HCT116 (cell line): ENCODE results near the gene SLC4A9. TPM values are rescaled to one million over a fixed set of nuclear protein-coding genes. Genes with fewer than 3 reads are reported as not detected.

ENCODE experiments used
- ATAC-seq: fragments of 200-7000 bp; cut with Tn5 transposase; 2 replicates; pipeline ENCODE4 v1.9.1; 2020; ENCODE audit warnings: mild to moderate bottlenecking, moderate library complexity
- BruUV-seq: library from RNA; stranded (reverse); fragments of 400-500 nt; replicated peaks from 2 replicates; lab custom pipeline; 2021; lab: Mats Ljungman, UMichigan
- CTCF ChIA-PET: fragments of 300-600 bp; sonication (Branson Sonifier 250); formaldehyde crosslinking; loops from one replicate; lab custom pipeline; 2021; ENCODE audit warnings: antibody characterized with exemption; lab: Charles Lee
- POLR2A ChIA-PET: fragments of 300-600, 350-600 bp; sonication (Branson Sonifier 250); formaldehyde crosslinking; loops from one replicate; lab custom pipeline; 2021; ENCODE audit warnings: antibody characterized with exemption; lab: Charles Lee
- RAD21 ChIA-PET, 2 experiments: fragments of 300-600 bp; sonication (Branson Sonifier 250); formaldehyde crosslinking; loops; one replicate each; lab custom pipeline; 2023; ENCODE audit warnings: low total read pairs in 2 of 2; ENCODE audit not compliant: uncharacterized antibody in 2 of 2, unreplicated experiment in 2 of 2, low non-redundant PET in 1 of 2; lab: Charles Lee
- DNase-seq: peaks from one replicate; pipeline ENCODE4 v3.0.0-alpha.2; 2010; ENCODE audit warnings: low read depth, low spot score
- H2AFZ ChIP-seq: fragments of 200-600 bp; shearing (Covaris generic), sonication (generic); 2 replicates; pipeline ENCODE4 v1.6.1; 2017; ENCODE audit warnings: low read depth, mixed run types, mixed read lengths, antibody characterized with exemption, low read length; ENCODE audit not compliant: poor library complexity, severe bottlenecking
- H3K27ac ChIP-seq: 2 replicates; pipeline ENCODE4 v1.5.1; 2012; ENCODE audit warnings: low read depth, low read length
- H3K27me3 ChIP-seq: fragments of 200-600 bp; sonication (generic); 2 replicates; pipeline ENCODE4 v1.6.1; 2016; ENCODE audit warnings: mixed run types, low read length, mixed read lengths; ENCODE audit not compliant: insufficient read depth
- H3K36me3 ChIP-seq, 2 experiments: fragments of 200-500 bp in 1 of 2; fragments of 200-600 bp in 1 of 2; sonication (Bioruptor generic) in 1 of 2; sonication (generic) in 1 of 2; 2 replicates each; pipeline versions ENCODE4 v1.5.1 to v1.6.1; 2014 to 2016; ENCODE audit warnings: low read length in 2 of 2, inconsistent platforms in 1 of 2, mixed read lengths in 1 of 2, mixed run types in 1 of 2; ENCODE audit not compliant: insufficient read depth in 2 of 2, control insufficient read depth in 1 of 2
- H3K4me1 ChIP-seq, 2 experiments: fragments of 200-600 bp in 1 of 2; sonication (generic) in 1 of 2; 2 replicates each; pipeline versions ENCODE4 v1.5.1 to v1.6.1; 2012 to 2017; ENCODE audit warnings: low read length in 2 of 2, inconsistent platforms in 1 of 2, mild to moderate bottlenecking in 1 of 2, mixed read lengths in 1 of 2, mixed run types in 1 of 2, moderate library complexity in 1 of 2; ENCODE audit not compliant: insufficient read depth in 2 of 2, control insufficient read depth in 1 of 2
- H3K4me2 ChIP-seq: fragments of 200-600 bp; sonication (generic); 2 replicates; pipeline ENCODE4 v1.6.1; 2017; ENCODE audit warnings: mixed run types, low read length, mixed read lengths
- H3K4me3 ChIP-seq, 2 experiments: fragments of 200-600 bp in 1 of 2; sonication (generic) in 1 of 2; replicated peaks in 1 of 2; 2 replicates each; pipeline ENCODE4 v1.5.1; 2011 to 2016; ENCODE audit warnings: low read length in 2 of 2, control low read depth in 1 of 2, low read depth in 1 of 2, mild to moderate bottlenecking in 1 of 2, mixed read lengths in 1 of 2, mixed run types in 1 of 2
- H3K79me2 ChIP-seq: fragments of 200-600 bp; sonication (generic); 2 replicates; pipeline ENCODE4 v1.6.1; 2017; ENCODE audit warnings: mild to moderate bottlenecking, mixed run types, low read length, moderate library complexity, mixed read lengths; ENCODE audit not compliant: insufficient read depth
- H3K9ac ChIP-seq: fragments of 200-600 bp; sonication (generic); 2 replicates; pipeline ENCODE4 v1.6.1; 2016; ENCODE audit warnings: low read length, mixed read lengths
- H3K9me2 ChIP-seq: fragments of 200-600 bp; sonication (generic), shearing (Covaris generic); 2 replicates; pipeline ENCODE4 v1.6.1; 2017; ENCODE audit warnings: mixed run types, mild to moderate bottlenecking, moderate library complexity; ENCODE audit not compliant: insufficient read depth
- H3K9me3 ChIP-seq, 2 experiments: fragments of 200-500 bp in 1 of 2; fragments of 200-600 bp in 1 of 2; sonication (Bioruptor generic) in 1 of 2; sonication (generic) in 1 of 2; 2 replicates each; pipeline ENCODE4 v1.6.1; 2014 to 2017; ENCODE audit warnings: low read length in 2 of 2, mixed read lengths in 2 of 2, inconsistent platforms in 1 of 2, low read depth in 1 of 2, mild to moderate bottlenecking in 1 of 2, mixed run types in 1 of 2, moderate library complexity in 1 of 2; ENCODE audit not compliant: control insufficient read depth in 1 of 2, insufficient read depth in 1 of 2
- H4K20me1 ChIP-seq: fragments of 200-600 bp; sonication (generic), shearing (Covaris generic); 2 replicates; pipeline ENCODE4 v1.6.1; 2017; ENCODE audit warnings: mixed run types, mild to moderate bottlenecking, moderate library complexity; ENCODE audit not compliant: insufficient read depth
- CBX3 ChIP-seq: IDR thresholded peaks from 2 replicates; pipeline ENCODE4 v1.6.1; 2012; ENCODE audit warnings: low read depth
- EZH2 ChIP-seq: fragments of 200-600 bp; sonication (generic); IDR thresholded peaks from 2 replicates; pipeline ENCODE4 v1.6.1; 2017; ENCODE audit warnings: antibody characterized with exemption, mixed run types
- EZH2phosphoT487 ChIP-seq: fragments of 200-600 bp; IDR thresholded peaks from 2 replicates; pipeline ENCODE4 v1.6.1; 2018; ENCODE audit warnings: antibody characterized with exemption, borderline replicate concordance
- POLR2AphosphoS5 ChIP-seq: IDR thresholded peaks from 2 replicates; pipeline ENCODE4 v1.6.1; 2011; ENCODE audit warnings: mild to moderate bottlenecking, low read depth, low read length, moderate library complexity
- RAD21 ChIP-seq: IDR thresholded peaks from 2 replicates; pipeline ENCODE4 v1.6.1; 2012; ENCODE audit warnings: low read depth, mild to moderate bottlenecking
- SIN3A ChIP-seq: IDR thresholded peaks from 2 replicates; pipeline ENCODE4 v1.6.1; 2012; ENCODE audit warnings: low read depth
- SP1 ChIP-seq: IDR thresholded peaks from 2 replicates; pipeline ENCODE4 v1.6.1; 2012; ENCODE audit warnings: low read depth
- SRF ChIP-seq: IDR thresholded peaks from 2 replicates; pipeline ENCODE4 v1.6.1; 2012; ENCODE audit warnings: low read depth
- TCF7L2 ChIP-seq: IDR thresholded peaks from 2 replicates; pipeline ENCODE4 v1.7.0; 2011; ENCODE audit warnings: borderline replicate concordance, inconsistent platforms; ENCODE audit not compliant: insufficient read depth, insufficient read length; ENCODE audit errors: extremely low read depth
- YY1 ChIP-seq: IDR thresholded peaks from 2 replicates; pipeline ENCODE4 v1.6.1; 2011; ENCODE audit warnings: low read length, low read depth, moderate library complexity, mild to moderate bottlenecking; ENCODE audit not compliant: insufficient replicate concordance; ENCODE audit errors: extremely low read depth
- ZNF274 ChIP-seq: fragments of 200-500 bp; sonication (Bioruptor generic); IDR thresholded peaks from 2 replicates; pipeline ENCODE4 v1.6.1; 2014; ENCODE audit warnings: mild to moderate bottlenecking, low read depth, low read length, inconsistent platforms
- intact Hi-C: fragments of 100-400 bp; cut with micrococcal nuclease; formaldehyde crosslinking; loops from 2 replicates; pipeline ENCODE4 v1.10.0; 2022
- total RNA-seq: library from RNA; stranded (reverse); gene quantifications from one replicate; pipeline ENCODE4 v1.2.1, GENCODE V29; 2021; ENCODE audit not compliant: unreplicated experiment
- TF ChIP-seq, protein P1 (sequence below), 3 experiments: fragments of 200-600 bp in 1 of 3; sonication (generic) in 1 of 3; IDR thresholded peaks in 2 of 3; conservative IDR thresholded peaks in 1 of 3; 2 replicates each; pipeline ENCODE4 v1.5.1; 2012 to 2017; ENCODE audit warnings: low read depth in 2 of 3, low read length in 2 of 3, antibody characterized with exemption in 1 of 3, borderline replicate concordance in 1 of 3, control low read depth in 1 of 3, mild to moderate bottlenecking in 1 of 3, mixed read lengths in 1 of 3, mixed run types in 1 of 3, moderate library complexity in 1 of 3; ENCODE audit not compliant: insufficient read depth in 1 of 3
- TF ChIP-seq, protein P2 (sequence below): IDR thresholded peaks from 2 replicates; pipeline ENCODE4 v1.6.1; 2012; ENCODE audit warnings: low read depth

SLC4A9 gene
- total RNA-seq, 1 experiment from 2014 or later, result 0.49 TPM

GRCh38 chr5:140327589-140327988, 32.4 kb upstream of the SLC4A9 start:
- Histone ChIP-seq H3K4me3 (no peak overlapping the region), H3K9ac (no peak overlapping the region), H4K20me1 (no peaks in the 10 kb centered on the region), H3K27me3 (no peaks in the 10 kb centered on the region), H3K4me1 (peaks cover 12 to 23% of the 10 kb centered on the region in 2 experiments), H3K9me2 (no peaks in the 10 kb centered on the region), H2AFZ (no peak overlapping the region), H3K9me3 (no peaks in the 10 kb centered on the region), H3K36me3 (peaks cover 0 to 2% of the 10 kb centered on the region in 2 experiments; a peak in 1 of 4 replicates), H3K27ac (no peak overlapping the region), H3K4me2 (no peak overlapping the region), H3K79me2 (no peaks in the 10 kb centered on the region)
- intact Hi-C loops, result no loop called here
- TF ChIP-seq EZH2phosphoT487, result no peak
- no peak for TF ChIP-seq YY1
- no peak for TF ChIP-seq SIN3A
- TF ChIP-seq CBX3, result no peak
- no peak for TF ChIP-seq TCF7L2
- no peak for TF ChIP-seq SRF
- TF ChIP-seq SP1, result no peak
- TF ChIP-seq, protein P1, sequence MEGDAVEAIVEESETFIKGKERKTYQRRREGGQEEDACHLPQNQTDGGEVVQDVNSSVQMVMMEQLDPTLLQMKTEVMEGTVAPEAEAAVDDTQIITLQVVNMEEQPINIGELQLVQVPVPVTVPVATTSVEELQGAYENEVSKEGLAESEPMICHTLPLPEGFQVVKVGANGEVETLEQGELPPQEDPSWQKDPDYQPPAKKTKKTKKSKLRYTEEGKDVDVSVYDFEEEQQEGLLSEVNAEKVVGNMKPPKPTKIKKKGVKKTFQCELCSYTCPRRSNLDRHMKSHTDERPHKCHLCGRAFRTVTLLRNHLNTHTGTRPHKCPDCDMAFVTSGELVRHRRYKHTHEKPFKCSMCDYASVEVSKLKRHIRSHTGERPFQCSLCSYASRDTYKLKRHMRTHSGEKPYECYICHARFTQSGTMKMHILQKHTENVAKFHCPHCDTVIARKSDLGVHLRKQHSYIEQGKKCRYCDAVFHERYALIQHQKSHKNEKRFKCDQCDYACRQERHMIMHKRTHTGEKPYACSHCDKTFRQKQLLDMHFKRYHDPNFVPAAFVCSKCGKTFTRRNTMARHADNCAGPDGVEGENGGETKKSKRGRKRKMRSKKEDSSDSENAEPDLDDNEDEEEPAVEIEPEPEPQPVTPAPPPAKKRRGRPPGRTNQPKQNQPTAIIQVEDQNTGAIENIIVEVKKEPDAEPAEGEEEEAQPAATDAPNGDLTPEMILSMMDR (IDR thresholded peaks at IDR 0.05 in 2 of 3, conservative IDR thresholded peaks at IDR 0.05 in 1 of 3; ENCODE audit: borderline replicate concordance in 1 of 3, insufficient read depth in 1 of 3, low read depth in 2 of 3, low read length in 2 of 3), result no peak
- no peak for TF ChIP-seq POLR2AphosphoS5
- TF ChIP-seq, protein P2, sequence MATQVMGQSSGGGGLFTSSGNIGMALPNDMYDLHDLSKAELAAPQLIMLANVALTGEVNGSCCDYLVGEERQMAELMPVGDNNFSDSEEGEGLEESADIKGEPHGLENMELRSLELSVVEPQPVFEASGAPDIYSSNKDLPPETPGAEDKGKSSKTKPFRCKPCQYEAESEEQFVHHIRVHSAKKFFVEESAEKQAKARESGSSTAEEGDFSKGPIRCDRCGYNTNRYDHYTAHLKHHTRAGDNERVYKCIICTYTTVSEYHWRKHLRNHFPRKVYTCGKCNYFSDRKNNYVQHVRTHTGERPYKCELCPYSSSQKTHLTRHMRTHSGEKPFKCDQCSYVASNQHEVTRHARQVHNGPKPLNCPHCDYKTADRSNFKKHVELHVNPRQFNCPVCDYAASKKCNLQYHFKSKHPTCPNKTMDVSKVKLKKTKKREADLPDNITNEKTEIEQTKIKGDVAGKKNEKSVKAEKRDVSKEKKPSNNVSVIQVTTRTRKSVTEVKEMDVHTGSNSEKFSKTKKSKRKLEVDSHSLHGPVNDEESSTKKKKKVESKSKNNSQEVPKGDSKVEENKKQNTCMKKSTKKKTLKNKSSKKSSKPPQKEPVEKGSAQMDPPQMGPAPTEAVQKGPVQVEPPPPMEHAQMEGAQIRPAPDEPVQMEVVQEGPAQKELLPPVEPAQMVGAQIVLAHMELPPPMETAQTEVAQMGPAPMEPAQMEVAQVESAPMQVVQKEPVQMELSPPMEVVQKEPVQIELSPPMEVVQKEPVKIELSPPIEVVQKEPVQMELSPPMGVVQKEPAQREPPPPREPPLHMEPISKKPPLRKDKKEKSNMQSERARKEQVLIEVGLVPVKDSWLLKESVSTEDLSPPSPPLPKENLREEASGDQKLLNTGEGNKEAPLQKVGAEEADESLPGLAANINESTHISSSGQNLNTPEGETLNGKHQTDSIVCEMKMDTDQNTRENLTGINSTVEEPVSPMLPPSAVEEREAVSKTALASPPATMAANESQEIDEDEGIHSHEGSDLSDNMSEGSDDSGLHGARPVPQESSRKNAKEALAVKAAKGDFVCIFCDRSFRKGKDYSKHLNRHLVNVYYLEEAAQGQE, result no peak
- no peak for TF ChIP-seq ZNF274
- TF ChIP-seq RAD21, result no peak
- TF ChIP-seq EZH2, result no peak
- ChIA-PET POLR2A (interaction anchor here (4.6 kb wide), 1 partner anchor 18 kb away, joined by 20 read pairs; the partner anchor contains the start of gene HBEGF), RAD21 (no interaction called here), CTCF (interaction anchor here (1.2 to 1.5 kb wide), 2 partner anchors 19 to 83 kb away, joined by 4 to 5 read pairs; partner anchors contain the start of gene HBEGF)
- no TSS peak for BruUV-seq
- ATAC-seq (no peak), DNase-seq (no peak)
